Heart right ventricle (tissue), 16 donors: Measurements from ENCODE around the gene RAB31. TPM values are rescaled to one million over a fixed set of nuclear protein-coding genes. Genes with fewer than 3 reads are reported as not detected.

Source experiments
- ATAC-seq, 8 donors: fragments of 200-7000 bp; cut with Tn5 transposase; one replicate each; pipeline ENCODE4 v1.9.1; 2020; ENCODE audit warnings: mild to moderate bottlenecking in 8 of 8, moderate library complexity in 8 of 8, moderate number of reproducible peaks in 1 of 8
- DNase-seq, 2 donors: peaks; one replicate each; pipeline ENCODE4 v3.0.0-alpha.2; 2020
- H3K27ac ChIP-seq, 10 donors: fragments of 200-600 bp; sonication (generic) in 2 of 10; one replicate each; pipeline versions ENCODE4 v1.5.0 to v1.8.0; 2020 to 2022; ENCODE audit warnings: mild to moderate bottlenecking in 3 of 10
- H3K27me3 ChIP-seq, 7 donors: fragments of 200-600 bp; one replicate each; pipeline ENCODE4 v1.8.0; 2021 to 2022; ENCODE audit warnings: mild to moderate bottlenecking in 2 of 7
- H3K36me3 ChIP-seq, 9 donors: fragments of 200-600 bp; sonication (generic) in 1 of 9; one replicate each; pipeline versions ENCODE4 v1.5.0 to v1.8.0; 2020 to 2022; ENCODE audit warnings: mild to moderate bottlenecking in 2 of 9
- H3K4me1 ChIP-seq, 9 donors: fragments of 200-600 bp; sonication (generic) in 1 of 9; one replicate each; pipeline versions ENCODE4 v1.5.0 to v1.8.0; 2020 to 2022; ENCODE audit warnings: mild to moderate bottlenecking in 4 of 9
- H3K4me3 ChIP-seq, 10 donors: fragments of 200-600 bp; sonication (generic) in 2 of 10; one replicate each; pipeline versions ENCODE4 v1.5.0 to v1.8.0; 2020 to 2022; ENCODE audit warnings: mild to moderate bottlenecking in 7 of 10, moderate library complexity in 2 of 10
- H3K9me3 ChIP-seq, 11 donors: fragments of 200-600 bp in 10 of 11; sonication (generic) in 2 of 11; one replicate each; pipeline versions ENCODE4 v1.5.0 to v1.8.0; 2013 to 2022; ENCODE audit warnings: mild to moderate bottlenecking in 2 of 11, control low read depth in 1 of 11, moderate library complexity in 1 of 11
- CTCF ChIP-seq, 9 donors: fragments of 200-600 bp; sonication (generic) in 2 of 9; IDR thresholded peaks; one replicate each; pipeline versions ENCODE4 v1.5.0 to v1.8.0; 2021 to 2022; ENCODE audit warnings: antibody characterized with exemption in 9 of 9, mild to moderate bottlenecking in 5 of 9, moderate library complexity in 1 of 9
- WGBS, 2 donors: extraction: QIAGEN DNeasy Blood & Tissue Kit; methylation state at CpG; one replicate each; pipeline ENCODE4 v1.1.7; 2013; ENCODE audit warnings: inconsistent platforms in 1 of 2; 5-methylcytosine and 5-hydroxymethylcytosine counted together
- intact Hi-C, 10 donors: fragments of 100-400 bp; cut with DNase I; formaldehyde crosslinking; loops; one replicate each; pipeline versions ENCODE4 v1.11.1 to v1.14.2; 2022
- polyA plus RNA-seq, 2 donors: library from polyadenylated mRNA; stranded (reverse); fragments of 200-250 nt; gene quantifications; one replicate each; pipeline ENCODE4 v1.2.3, GENCODE V29; 2013
- total RNA-seq, 10 donors: library from RNA; stranded (reverse); fragmentation: NEBNext Ultra II Directional in 3 of 10; extraction: Animal tissue kit (Norgen Biotek cat#: 25700) in 3 of 10; gene quantifications; one replicate each; pipeline versions ENCODE4 v1.2.1 to v1.2.4, GENCODE V29; 2021 to 2023
- donor health status: Arrhythmogenic right ventricular cardiomyopathy.
- donor health status: ischemic (EF 13 %, LVEDD 7.1; RV severe dilation, severe dysfunction).
- donor health status: healthy with polysubstance abuse.
- donor health status: DM: no; HTN: yes; CAD: no.
- donor health status: DM: no; HTN: no; CAD: no.
- donor health status: ischemic (EF 25% LVEDD 6.9; RV normal size, moderate dysfunction).
- donor health status: ischemic (EF 25% LVEDD 5.7; RV mildly dilated, moderate dysfunction).
- donor health status: healthy.
- donor health status: DM: yes; HTN: yes; CAD: no.
- donor health status: Ischemic cardiomyopathy.
- donor health status: ischemic (EF 35%, LVEDD 5.7; RV mildly dilated, moderate dysfunction).
- donor health status: nonischemic (EF 11% LVEDD 7.7; RV severe dilation, severe dysfunction).
- donor health status: DM: yes; HTN: yes; CAD: no.
- donor health status: PGD.
- donor health status: ischemic (EF 29% LVEDD 5.4; RV normal size, mild dysfunction).
- donor health status: nonischemic (EF 23%, LVEDD 6.1; RV moderate dilation, normal function).

The RAB31 gene
- total and polyA plus RNA-seq, 12 donors = 4.5 to 47.8 (median 16.6) TPM

GRCh38 chr18:9665314-9665713, 42.8 kb upstream of the RAB31 start:
- ATAC-seq (no peak), DNase-seq (no peak)
- no peak for TF ChIP-seq CTCF (IDR thresholded peaks at IDR 0.05)
- WGBS, 2 donors = 84 to 91% methylated on average over 3 of the region's 3 CpGs
- Histone ChIP-seq H3K36me3 (no peaks in the 10 kb centered on the region), H3K4me1 (no peaks in the 10 kb centered on the region), H3K27me3 (no peaks in the 10 kb centered on the region), H3K27ac (no peak overlapping the region), H3K9me3 (no peaks in the 10 kb centered on the region), H3K4me3 (no peak overlapping the region)
- intact Hi-C loops = loop anchor here in 2 of 10 donors (5.0 to 10.0 kb wide), 2 partner anchors 53 to 91 kb away; partner anchors contain the start of gene PPP4R1 (in 1 of the 2)

- Histone ChIP-seq H3K36me3 (no peaks in the 10 kb centered on the region), H3K27ac (no peak overlapping the region), H3K9me3 (no peaks in the 10 kb centered on the region), H3K4me3 (no peak overlapping the region), H3K4me1 (no peaks in the 10 kb centered on the region), H3K27me3 (no peaks in the 10 kb centered on the region)
- intact Hi-C loops = loop anchor here in 2 of 10 donors (5.0 to 10.0 kb wide), 2 partner anchors 54 to 92 kb away; partner anchors contain the start of gene PPP4R1 (in 1 of the 2)
- TF ChIP-seq CTCF (IDR thresholded peaks at IDR 0.05) = no peak
- 89 to 95% methylated on average over 3 of the region's 3 CpGs for WGBS, 2 donors
- no peak for DNase-seq
- no peak for ATAC-seq
Observed at GRCh38 chr18:9666548-9666947, 41.6 kb upstream of the RAB31 start.

GRCh38 chr18:9669016-9669415, 39.1 kb upstream of the RAB31 start:
- Histone ChIP-seq H3K36me3 (no peaks in the 10 kb centered on the region), H3K9me3 (no peaks in the 10 kb centered on the region), H3K27me3 (no peaks in the 10 kb centered on the region), H3K4me1 (peaks cover 0 to 16% (median 0%) of the 10 kb centered on the region in 9 donors), H3K27ac (no peak overlapping the region), H3K4me3 (no peak overlapping the region)
- ATAC-seq = no peak
- no peak for TF ChIP-seq CTCF (IDR thresholded peaks at IDR 0.05)
- intact Hi-C loops = loop anchor here in 2 of 10 donors (5.0 to 10.0 kb wide), 2 partner anchors 57 to 94 kb away; partner anchors contain the start of gene PPP4R1 (in 1 of the 2)
- no peak for DNase-seq
- WGBS, 2 donors = 93 to 98% methylated on average over 3 of the region's 3 CpGs

GRCh38 chr18:9671214-9671613, 36.9 kb upstream of the RAB31 start:
- intact Hi-C loops = loop anchor here in 5 of 10 donors (5.0 to 10.0 kb wide), 4 partner anchors 56 to 96 kb away; partner anchors contain the start of gene PPP4R1 (in 2 of the 5)
- ATAC-seq (no peak), DNase-seq (no peak)
- Histone ChIP-seq H3K9me3 (no peaks in the 10 kb centered on the region), H3K27ac (no peak overlapping the region), H3K27me3 (no peaks in the 10 kb centered on the region), H3K4me1 (peaks cover 0 to 17% (median 0%) of the 10 kb centered on the region in 9 donors), H3K4me3 (no peak overlapping the region), H3K36me3 (no peaks in the 10 kb centered on the region)
- 84 to 86% methylated on average over 7 of the region's 7 CpGs for WGBS, 2 donors
- TF ChIP-seq CTCF (IDR thresholded peaks at IDR 0.05) = no peak
